Activated CD8-positive, alpha-beta T cell treated with anti-CD3 and anti-CD28 coated beads, Interleukin-2, amount 10 ng/mL, durations not matched to agents 7 days and 5 days (primary cell): ENCODE results near the gene POLR1H. TPM values are rescaled to one million over a fixed set of nuclear protein-coding genes. Genes with fewer than 3 reads are reported as not detected.

Experiments
- ATAC-seq: fragments of 150-1000 bp; cut with Tn5 transposase; one replicate; pipeline ENCODE4 v1.10.0; 2021; ENCODE audit warnings: moderate library complexity
- CTCF ChIA-PET: fragments of 350-600 bp; sonication (Branson Sonifier 250); formaldehyde crosslinking; loops from one replicate; lab custom pipeline; 2021; ENCODE audit warnings: antibody characterized with exemption; lab: Charles Lee
- POLR2A ChIA-PET: fragments of 350-600 bp; sonication (Branson Sonifier 250); formaldehyde crosslinking; loops from one replicate; lab custom pipeline; 2021; ENCODE audit warnings: antibody characterized with exemption; lab: Charles Lee
- DNase-seq: peaks from one replicate; pipeline ENCODE4 v3.0.0-alpha.2; 2020
- H3K27ac Mint-ChIP-seq: one replicate; pipeline ENCODE4 v1.8.0; 2021; ENCODE audit warnings: mild to moderate bottlenecking, mixed read lengths
- H3K27me3 Mint-ChIP-seq: one replicate; pipeline ENCODE4 v1.8.0; 2021; ENCODE audit warnings: low read depth, mixed read lengths
- H3K36me3 Mint-ChIP-seq: one replicate; pipeline ENCODE4 v1.8.0; 2021; ENCODE audit warnings: low read depth, mixed read lengths
- H3K4me1 Mint-ChIP-seq: one replicate; pipeline ENCODE4 v1.8.0; 2021; ENCODE audit warnings: low read depth, mixed read lengths
- H3K4me3 Mint-ChIP-seq: one replicate; pipeline ENCODE4 v1.8.0; 2021; ENCODE audit warnings: mild to moderate bottlenecking, mixed read lengths
- H3K9me3 Mint-ChIP-seq: one replicate; pipeline ENCODE4 v1.8.0; 2022; ENCODE audit warnings: mixed read lengths; ENCODE audit not compliant: insufficient read depth
- total RNA-seq, 2 experiments: library from RNA; stranded (reverse); gene quantifications; one replicate each; pipeline ENCODE4 v1.2.3, GENCODE V29; 2021

POLR1H gene
- total RNA-seq, 2 experiments from 2014 or later, result 52.3 to 60.4 TPM

DNA sequence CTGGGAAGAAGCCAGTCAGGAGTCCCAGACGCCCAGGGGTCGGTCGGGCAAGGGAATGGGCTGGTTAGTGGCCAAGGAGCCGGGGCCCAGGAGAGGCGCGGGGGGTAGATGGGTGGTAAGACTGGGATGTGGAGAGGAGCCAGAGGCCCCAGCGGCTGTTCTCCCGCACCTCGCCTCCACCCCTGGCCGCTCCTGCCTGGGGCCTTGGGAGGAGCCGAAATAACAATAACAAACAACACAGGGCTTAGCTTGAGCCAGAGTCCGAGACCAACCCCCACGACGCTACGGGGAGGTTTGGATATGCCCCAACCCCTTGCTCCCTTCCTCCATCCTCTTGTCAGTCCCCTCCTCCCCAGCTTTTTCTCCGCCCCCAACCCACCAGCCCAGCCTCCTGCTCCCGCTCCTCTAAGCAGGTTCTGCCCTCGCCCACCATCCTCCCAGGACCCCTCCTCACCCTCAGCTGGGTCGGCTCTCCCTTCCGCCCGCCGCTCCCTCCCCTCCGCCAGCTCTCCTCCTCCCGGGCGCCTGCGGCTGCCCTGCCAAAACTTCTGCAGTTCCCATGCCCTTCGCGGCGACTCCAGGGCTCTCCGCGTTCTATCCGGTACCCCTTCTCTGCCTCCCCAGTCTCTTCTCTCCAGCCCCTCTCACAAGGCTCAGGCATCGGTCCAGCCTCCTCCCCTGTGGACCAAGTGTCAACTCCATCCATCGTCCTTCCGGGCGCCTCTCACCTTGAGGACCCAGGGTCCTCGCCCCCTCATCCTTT lies 13.4 kb downstream of the POLR1H start:
- ChIA-PET POLR2A (no interaction called here), CTCF (interaction anchor here (0.9 to 2.5 kb wide), 3 partner anchors 8 to 57 kb away, joined by 4 to 12 read pairs (median 11); partner anchors contain the start of gene PPP1R11)
- peaks cover 50% of the 10 kb centered on the region for H3K4me1 Mint-ChIP-seq
- H3K27ac Mint-ChIP-seq, result no peak overlapping the region
- H3K36me3 Mint-ChIP-seq, result peaks cover 21% of the 10 kb centered on the region
- no peak for DNase-seq
- H3K4me3 Mint-ChIP-seq, result peak overlapping the region; percentile 24
- no peaks in the 10 kb centered on the region for H3K9me3 Mint-ChIP-seq
- no peak for ATAC-seq
- peaks cover 69% of the 10 kb centered on the region for H3K27me3 Mint-ChIP-seq

DNA sequence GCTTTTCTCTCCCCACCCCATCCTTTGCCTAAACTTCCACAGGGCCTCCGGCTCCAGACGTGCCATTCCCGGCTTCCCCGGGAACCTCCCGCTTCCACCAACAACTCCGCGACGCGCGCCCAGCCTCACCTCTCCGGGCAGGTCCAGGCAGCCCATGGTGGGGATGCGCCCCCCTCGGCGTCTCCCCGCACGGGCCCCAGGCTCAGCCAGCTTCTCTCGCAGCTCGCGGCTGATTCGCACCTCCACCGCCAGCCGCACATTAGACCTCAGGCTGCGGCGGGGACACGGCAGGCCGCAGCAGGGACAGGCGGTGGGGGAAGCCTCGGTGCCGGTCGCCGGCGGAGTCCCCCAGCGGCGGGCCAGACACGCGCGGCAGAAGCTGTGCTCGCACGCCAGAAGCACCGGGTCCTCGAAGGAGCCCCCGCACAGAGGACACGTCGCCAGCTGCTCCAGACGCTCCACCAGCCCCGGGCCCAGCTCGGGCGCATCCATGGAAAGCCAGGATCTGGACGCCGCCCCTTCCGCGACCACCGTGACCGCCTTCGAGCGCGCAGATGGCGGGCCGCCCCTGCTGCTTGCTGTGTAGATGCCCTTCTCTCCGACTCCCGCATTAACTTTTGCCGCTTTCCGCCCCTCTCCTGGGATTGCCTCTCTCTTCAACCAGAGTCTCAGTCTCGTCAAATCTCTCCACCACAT lies 14.2 kb downstream of the POLR1H start, which contains the start of gene RNF39:
Gene RNF39 (minus strand): TSS at position 676 of the 696 bp plus-strand sequence. CDS start 184 bp downstream, at position 492.
- H3K36me3 Mint-ChIP-seq, result peaks cover 13% of the 10 kb centered on the region
- no peak within 1 kb of the TSS for H3K27ac Mint-ChIP-seq
- H3K4me1 Mint-ChIP-seq, result peaks cover 50% of the 10 kb centered on the region
- CTCF ChIA-PET, result interaction anchor here (0.9 to 2.5 kb wide), 3 partner anchors 9 to 56 kb away, joined by 4 to 12 read pairs (median 11); partner anchors contain the start of gene PPP1R11
- H3K9me3 Mint-ChIP-seq, result no peaks in the 10 kb centered on the region
- H3K4me3 Mint-ChIP-seq, result peak within 1 kb of the TSS; percentile 43
- POLR2A ChIA-PET, result no interaction called here
- ATAC-seq (no peak), DNase-seq (peak; percentile 19)
- peaks cover 76% of the 10 kb centered on the region for H3K27me3 Mint-ChIP-seq

DNA sequence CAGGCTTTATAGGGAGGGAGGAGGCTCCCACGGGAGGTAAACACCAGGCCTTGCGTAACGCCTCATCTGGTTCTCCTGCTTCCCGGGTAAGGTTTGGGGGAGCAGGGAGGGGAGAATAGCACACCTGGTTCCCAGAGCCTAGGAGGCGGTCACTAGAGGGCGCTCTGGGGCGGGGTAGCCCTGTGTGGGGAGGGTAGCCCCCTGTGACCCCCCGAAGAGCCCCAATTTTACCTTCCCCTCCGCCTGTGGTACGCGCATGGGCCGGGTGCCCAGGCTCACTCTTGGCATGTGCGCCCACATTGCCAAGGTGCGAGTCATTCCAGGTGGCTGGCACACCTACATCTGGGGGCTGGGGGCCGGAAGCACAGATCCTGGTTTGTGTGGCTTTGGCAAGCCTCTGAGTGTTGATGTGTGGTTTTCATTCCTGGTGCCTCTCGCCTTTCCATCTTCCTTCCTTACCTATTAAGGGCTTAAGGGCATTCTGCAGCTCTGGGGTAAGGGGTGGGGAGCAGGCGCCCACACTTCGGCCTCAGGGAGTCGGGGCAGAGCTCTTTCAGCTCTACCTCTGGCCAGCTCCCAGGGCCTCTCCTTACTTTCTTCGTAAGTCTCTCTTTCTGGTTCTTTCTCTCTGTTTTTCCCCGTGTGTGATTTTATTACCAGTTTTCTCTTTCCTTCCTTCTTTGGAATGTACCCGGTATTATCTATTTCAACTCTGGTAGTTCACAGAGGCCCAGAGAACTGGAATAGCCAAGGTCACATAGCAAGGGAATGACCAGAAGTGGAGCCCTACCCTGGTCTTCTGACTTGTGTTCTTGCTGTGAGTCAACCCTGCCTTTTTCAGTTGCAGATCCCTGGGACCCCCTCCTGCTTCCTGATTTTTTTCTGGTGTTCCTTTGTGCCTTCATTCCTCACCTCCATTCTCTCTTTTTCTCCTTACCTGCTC lies 15.0 kb downstream of the POLR1H start:
- ATAC-seq (no peak), DNase-seq (peak; percentile 32)
- Mint-ChIP-seq H3K4me3 (peak overlapping the region; percentile 43), H3K36me3 (peaks cover 7% of the 10 kb centered on the region), H3K4me1 (peaks cover 45% of the 10 kb centered on the region), H3K27me3 (peaks cover 75% of the 10 kb centered on the region), H3K27ac (no peak overlapping the region), H3K9me3 (no peaks in the 10 kb centered on the region)
- CTCF ChIA-PET, result interaction anchor here (1.4 to 2.5 kb wide), 4 partner anchors 10 to 27 kb away, joined by 3 to 12 read pairs (median 9); partner anchors contain the start of gene PPP1R11
- POLR2A ChIA-PET, result interaction anchor here (2.2 kb wide), 2 partner anchors 10 to 15 kb away, joined by 6 to 10 read pairs; partner anchors contain the start of genes POLR1H and PPP1R11

GRCh38 chr6:30077218-30077617 lies 16.2 kb downstream of the POLR1H start:
- ATAC-seq (peak; percentile 54), DNase-seq (peak; percentile 49)
- Mint-ChIP-seq H3K4me1 (peaks cover 40% of the 10 kb centered on the region), H3K27me3 (peaks cover 68% of the 10 kb centered on the region), H3K4me3 (peak overlapping the region; percentile 1), H3K9me3 (no peaks in the 10 kb centered on the region), H3K36me3 (peaks cover 2% of the 10 kb centered on the region), H3K27ac (peak overlapping the region; percentile 17)
- CTCF ChIA-PET, result interaction anchor here (0.9 to 2.0 kb wide), 5 partner anchors 11 to 54 kb away, joined by 3 to 12 read pairs (median 3); no protein-coding TSS in a partner anchor
- POLR2A ChIA-PET, result interaction anchor here (2.2 kb wide), 2 partner anchors 11 to 17 kb away, joined by 6 to 10 read pairs; partner anchors contain the start of genes POLR1H and PPP1R11

GRCh38 chr6:30087876-30088275 lies 26.8 kb downstream of the POLR1H start:
- Mint-ChIP-seq H3K4me1 (no peaks in the 10 kb centered on the region), H3K4me3 (no peak overlapping the region), H3K27ac (no peak overlapping the region), H3K27me3 (peaks cover 46% of the 10 kb centered on the region), H3K9me3 (no peaks in the 10 kb centered on the region), H3K36me3 (no peaks in the 10 kb centered on the region)
- DNase-seq, result no peak
- POLR2A ChIA-PET, result interaction anchor here (0.7 to 1.1 kb wide), 2 partner anchors 22 to 27 kb away, joined by 3 to 4 read pairs; partner anchors contain the start of gene POLR1H
- ATAC-seq, result no peak
- CTCF ChIA-PET, result interaction anchor here (2.8 to 3.9 kb wide), 2 partner anchors 15 to 43 kb away, joined by 15 to 19 read pairs; no protein-coding TSS in a partner anchor

DNA sequence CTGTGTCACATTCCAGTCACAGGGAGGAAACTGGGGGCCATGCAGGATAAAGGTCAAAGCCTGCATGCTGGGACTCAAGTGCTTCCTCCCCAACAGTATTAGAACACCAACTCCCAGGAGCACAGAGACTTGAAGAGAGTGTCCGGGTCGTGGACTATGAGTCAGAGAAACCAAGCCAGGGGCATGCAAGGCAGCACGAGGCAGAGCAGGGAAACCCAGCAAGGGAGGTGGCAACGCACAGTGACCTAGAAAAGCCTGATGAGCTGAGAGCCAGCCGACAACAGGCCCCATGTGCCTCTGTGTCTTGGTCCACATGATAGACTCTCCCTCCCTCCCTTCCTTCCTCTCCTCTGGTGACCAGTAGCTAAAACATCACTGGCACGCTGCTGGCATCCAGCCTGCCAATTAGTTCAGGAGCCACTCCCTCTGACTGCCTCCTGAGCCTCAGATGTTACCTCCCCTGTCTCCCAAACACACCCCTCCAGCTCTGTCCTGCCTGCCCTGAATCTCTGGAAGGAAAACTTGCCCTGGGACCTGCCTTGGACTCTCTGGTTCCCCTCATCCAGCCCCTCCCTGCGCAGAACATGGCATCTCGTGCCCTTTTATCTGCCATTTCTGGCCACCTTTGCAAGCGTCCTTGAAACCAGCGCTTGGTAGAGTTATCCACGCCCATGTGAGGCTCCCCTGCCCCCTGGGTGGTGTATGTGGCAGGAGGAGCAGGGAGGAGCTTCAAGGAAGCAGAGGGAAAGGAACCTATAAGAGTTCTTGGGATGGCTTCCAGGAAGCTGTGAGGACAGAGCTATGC lies 30.7 kb downstream of the POLR1H start:
- POLR2A ChIA-PET, result no interaction called here
- Mint-ChIP-seq H3K27ac (no peak overlapping the region), H3K9me3 (no peaks in the 10 kb centered on the region), H3K4me1 (no peaks in the 10 kb centered on the region), H3K27me3 (peaks cover 69% of the 10 kb centered on the region), H3K36me3 (no peaks in the 10 kb centered on the region), H3K4me3 (no peak overlapping the region)
- ATAC-seq (no peak), DNase-seq (no peak)
- CTCF ChIA-PET, result interaction anchor here (2.1 kb wide), 1 partner anchor 11 kb away, joined by 9 read pairs; no protein-coding TSS in a partner anchor

DNA sequence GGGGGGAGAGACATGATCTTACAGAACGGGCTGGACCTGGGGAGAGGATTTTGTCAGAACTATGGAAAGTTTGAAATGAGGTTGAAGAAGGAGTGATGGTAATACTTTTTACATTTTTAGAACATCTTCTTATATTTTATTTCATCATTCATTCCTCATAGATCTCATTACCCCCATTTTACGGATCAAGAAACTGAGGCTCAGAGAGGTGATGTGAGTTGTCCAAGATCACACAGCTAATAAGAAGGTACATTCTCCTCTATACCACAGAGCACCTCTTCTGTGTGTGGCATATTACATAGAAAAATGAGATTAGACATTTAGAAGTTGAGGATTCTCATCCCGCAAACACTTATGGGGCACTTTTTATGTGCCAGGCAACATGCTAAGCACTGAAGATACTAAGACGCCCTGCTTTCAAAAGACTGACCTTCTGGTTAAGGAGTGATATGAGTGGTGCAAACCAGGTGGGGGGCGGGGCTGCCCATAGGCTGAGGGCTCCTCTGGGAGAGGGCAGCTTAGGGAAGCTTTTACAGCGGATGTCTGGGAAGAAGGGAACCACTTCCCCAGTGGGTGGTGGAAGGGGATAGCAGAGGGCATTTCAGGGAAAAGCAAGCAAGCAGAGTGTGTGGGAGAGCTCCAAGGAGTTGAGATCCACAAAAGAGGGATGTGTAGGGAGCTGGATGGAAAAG lies 31.9 kb downstream of the POLR1H start:
- ChIA-PET POLR2A (no interaction called here), CTCF (interaction anchor here (2.1 kb wide), 1 partner anchor 11 kb away, joined by 13 read pairs; no protein-coding TSS in a partner anchor)
- Mint-ChIP-seq H3K36me3 (no peaks in the 10 kb centered on the region), H3K4me3 (no peak overlapping the region), H3K27ac (no peak overlapping the region), H3K9me3 (no peaks in the 10 kb centered on the region), H3K4me1 (peaks cover 7% of the 10 kb centered on the region), H3K27me3 (peaks cover 69% of the 10 kb centered on the region)
- no peak for DNase-seq
- no peak for ATAC-seq

GRCh38 chr6:30093951-30094661 lies 33.0 kb downstream of the POLR1H start:
- POLR2A ChIA-PET, result interaction anchor here (0.9 to 2.5 kb wide), 2 partner anchors 10 to 33 kb away, joined by 3 to 8 read pairs; partner anchors contain the start of gene POLR1H
- Mint-ChIP-seq H3K36me3 (no peaks in the 10 kb centered on the region), H3K4me1 (peaks cover 12% of the 10 kb centered on the region), H3K4me3 (no peak overlapping the region), H3K27me3 (peaks cover 74% of the 10 kb centered on the region), H3K27ac (no peak overlapping the region), H3K9me3 (no peaks in the 10 kb centered on the region)
- ATAC-seq, result no peak
- peak; percentile 13 for DNase-seq
- CTCF ChIA-PET, result interaction anchor here (0.7 to 2.1 kb wide), 4 partner anchors 10 to 37 kb away, joined by 3 to 13 read pairs (median 3); no protein-coding TSS in a partner anchor

- Mint-ChIP-seq H3K27ac (no peak overlapping the region), H3K4me1 (peaks cover 30% of the 10 kb centered on the region), H3K9me3 (no peaks in the 10 kb centered on the region), H3K36me3 (no peaks in the 10 kb centered on the region), H3K4me3 (no peak overlapping the region), H3K27me3 (peaks cover 78% of the 10 kb centered on the region)
- DNase-seq (no peak), ATAC-seq (no peak)
- ChIA-PET CTCF (interaction anchor here (0.6 to 2.4 kb wide), 3 partner anchors 34 to 335 kb away, joined by 3 to 15 read pairs (median 3); no protein-coding TSS in a partner anchor), POLR2A (no interaction called here)
These were observed 35.8 kb downstream of the POLR1H start for GRCh38 chr6:30096829-30097228.
